H9 (cell line): ENCODE data around the gene KIF4A. TPM values are rescaled to one million over a fixed set of nuclear protein-coding genes. Genes with fewer than 3 reads are reported as not detected.

Experiments used
- DNase-seq: peaks from one replicate; pipeline ENCODE4 v3.0.0-alpha.2; 2017
- H2AFZ ChIP-seq: one replicate; pipeline ENCODE4 v1.6.1; 2013; ENCODE audit warnings: mild to moderate bottlenecking, low read length, control low read depth, moderate library complexity
- H2AK5ac ChIP-seq: 2 replicates; pipeline ENCODE4 v1.6.1; 2013; ENCODE audit warnings: low read length, control low read depth, mixed read lengths; ENCODE audit not compliant: insufficient read length
- H2BK120ac ChIP-seq: one replicate; pipeline ENCODE4 v1.6.1; 2013; ENCODE audit warnings: low read depth, mild to moderate bottlenecking, low read length, control low read depth, inconsistent platforms; ENCODE audit not compliant: poor library complexity, severe bottlenecking
- H2BK12ac ChIP-seq: 2 replicates; pipeline ENCODE4 v1.6.1; 2013; ENCODE audit warnings: low read length, control low read depth, mixed read lengths, low read depth; ENCODE audit not compliant: insufficient read length
- H2BK15ac ChIP-seq: 2 replicates; pipeline ENCODE4 v1.6.1; 2013; ENCODE audit warnings: low read depth, low read length, control low read depth
- H2BK20ac ChIP-seq: one replicate; pipeline ENCODE4 v1.6.1; 2013; ENCODE audit warnings: low read depth, mild to moderate bottlenecking, low read length, control low read depth, inconsistent platforms; ENCODE audit not compliant: poor library complexity, severe bottlenecking
- H2BK5ac ChIP-seq: 2 replicates; pipeline ENCODE4 v1.6.1; 2013; ENCODE audit warnings: low read length, control low read depth, mixed read lengths; ENCODE audit not compliant: insufficient read length
- H3K14ac ChIP-seq: 2 replicates; pipeline ENCODE4 v1.6.1; 2013; ENCODE audit warnings: low read length, control low read depth; ENCODE audit not compliant: insufficient read depth
- H3K18ac ChIP-seq: 2 replicates; pipeline ENCODE4 v1.6.1; 2013; ENCODE audit warnings: low read depth, mild to moderate bottlenecking, mixed read lengths, low read length, control low read depth; ENCODE audit not compliant: insufficient read length
- H3K23ac ChIP-seq: 2 replicates; pipeline ENCODE4 v1.6.1; 2013; ENCODE audit warnings: low read length, control low read depth, mixed read lengths, low read depth; ENCODE audit not compliant: insufficient read length
- H3K23me2 ChIP-seq: 2 replicates; pipeline ENCODE4 v1.6.1; 2013; ENCODE audit warnings: low read depth, mild to moderate bottlenecking, mixed read lengths, low read length, control low read depth; ENCODE audit not compliant: insufficient read length, poor library complexity, severe bottlenecking
- H3K27ac ChIP-seq: 2 replicates; pipeline ENCODE4 v1.5.1; 2013; ENCODE audit warnings: low read length, control low read depth, mixed read lengths, low read depth; ENCODE audit not compliant: insufficient read length
- H3K27me3 ChIP-seq: 2 replicates; pipeline ENCODE4 v1.6.1; 2013; ENCODE audit warnings: low read length, control low read depth, inconsistent platforms; ENCODE audit not compliant: insufficient read depth
- H3K4ac ChIP-seq: 2 replicates; pipeline ENCODE4 v1.6.1; 2013; ENCODE audit warnings: low read depth, mild to moderate bottlenecking, control low read depth, inconsistent platforms, low read length, moderate library complexity
- H3K4me1 ChIP-seq: 2 replicates; pipeline ENCODE4 v1.6.1; 2013; ENCODE audit warnings: low read length, control low read depth, inconsistent platforms; ENCODE audit not compliant: insufficient read depth
- H3K4me2 ChIP-seq: 2 replicates; pipeline ENCODE4 v1.6.1; 2013; ENCODE audit warnings: low read length, control low read depth, mixed read lengths; ENCODE audit not compliant: insufficient read length, insufficient read depth
- H3K56ac ChIP-seq: 2 replicates; pipeline ENCODE4 v1.6.1; 2013; ENCODE audit warnings: low read depth, mild to moderate bottlenecking, mixed read lengths, low read length, control low read depth; ENCODE audit not compliant: insufficient read length
- H3K79me1 ChIP-seq: 2 replicates; pipeline ENCODE4 v1.6.1; 2013; ENCODE audit warnings: low read depth, mild to moderate bottlenecking, moderate library complexity, low read length, control low read depth, inconsistent platforms; ENCODE audit not compliant: insufficient read depth, poor library complexity, severe bottlenecking
- H3K79me2 ChIP-seq: 2 replicates; pipeline ENCODE4 v1.6.1; 2013; ENCODE audit warnings: low read length, control low read depth, inconsistent platforms; ENCODE audit not compliant: insufficient read depth
- H3K9ac ChIP-seq: 2 replicates; pipeline ENCODE4 v1.6.1; 2013; ENCODE audit warnings: low read length, control low read depth, mixed read lengths; ENCODE audit not compliant: insufficient read length; ENCODE audit errors: extremely low read depth
- H3K9me3 ChIP-seq: one replicate; pipeline ENCODE4 v1.6.1; 2013; ENCODE audit warnings: low read depth, low read length, inconsistent platforms; ENCODE audit not compliant: control insufficient read depth
- H3T11ph ChIP-seq: one replicate; pipeline ENCODE4 v1.6.1; 2013; ENCODE audit warnings: mild to moderate bottlenecking, low read length, control low read depth, inconsistent platforms
- H4K20me1 ChIP-seq: one replicate; pipeline ENCODE4 v1.6.1; 2013; ENCODE audit not compliant: control insufficient read depth, insufficient read length, insufficient read depth
- H4K5ac ChIP-seq: 2 replicates; pipeline ENCODE4 v1.6.1; 2013; ENCODE audit warnings: low read depth, mild to moderate bottlenecking, mixed read lengths, low read length, control low read depth; ENCODE audit not compliant: insufficient read length
- H4K8ac ChIP-seq: replicated peaks from 2 replicates; pipeline ENCODE4 v1.6.1; 2013; ENCODE audit warnings: low read length, control low read depth, mixed read lengths, low read depth; ENCODE audit not compliant: insufficient read length
- H4K91ac ChIP-seq: 2 replicates; pipeline ENCODE4 v1.6.1; 2013; ENCODE audit warnings: low read depth, mild to moderate bottlenecking, moderate library complexity, mixed read lengths, low read length, control low read depth; ENCODE audit not compliant: insufficient read length
- H3K27ac Mint-ChIP-seq, 3 experiments: 2 replicates in 2 of 3; 3 replicates in 1 of 3; pipeline ENCODE4 v1.8.0; 2020 to 2021; ENCODE audit warnings: mixed read lengths in 3 of 3, mild to moderate bottlenecking in 1 of 3, moderate library complexity in 1 of 3
- H3K27me3 Mint-ChIP-seq: 2 replicates; pipeline ENCODE4 v1.8.0; 2021; ENCODE audit warnings: low read depth, mild to moderate bottlenecking, moderate library complexity, mixed read lengths
- H3K36me3 Mint-ChIP-seq, 3 experiments: 2 replicates in 2 of 3; 3 replicates in 1 of 3; pipeline ENCODE4 v1.8.0; 2020 to 2021; ENCODE audit warnings: low read depth in 3 of 3, mixed read lengths in 3 of 3; ENCODE audit not compliant: insufficient read depth in 1 of 3
- H3K4me1 Mint-ChIP-seq, 2 experiments: 2 replicates each; pipeline ENCODE4 v1.8.0; 2020; ENCODE audit warnings: mixed read lengths in 2 of 2
- H3K4me3 Mint-ChIP-seq, 2 experiments: 2 replicates in 1 of 2; 3 replicates in 1 of 2; pipeline ENCODE4 v1.8.0; 2020 to 2021; ENCODE audit warnings: mild to moderate bottlenecking in 2 of 2, mixed read lengths in 2 of 2, moderate library complexity in 1 of 2
- H3K9me3 Mint-ChIP-seq, 2 experiments: 2 replicates in 1 of 2; 3 replicates in 1 of 2; pipeline ENCODE4 v1.8.0; 2020; ENCODE audit warnings: mild to moderate bottlenecking in 2 of 2, mixed read lengths in 2 of 2, moderate library complexity in 1 of 2
- WGBS: extraction: QIAGEN DNeasy Blood & Tissue Kit; methylation state at CpG from one replicate; pipeline ENCODE4 v1.1.7; 2013; ENCODE audit warnings: missing lambda C conversion rate, low lambda C conversion rate, mixed read lengths; ENCODE audit not compliant: insufficient read length; ENCODE audit errors: extremely low coverage; 5-methylcytosine and 5-hydroxymethylcytosine counted together
- total RNA-seq: library from RNA; stranded (reverse); gene quantifications from 2 replicates; pipeline ENCODE4 v1.2.1, GENCODE V29; 2021
- TF ChIP-seq, protein P1 (sequence below): fragments of 200-600 bp; sonication (generic); conservative IDR thresholded peaks from 3 replicates; pipeline ENCODE4 v1.8.0; 2021; ENCODE audit warnings: antibody characterized with exemption, mild to moderate bottlenecking

The KIF4A gene
- total RNA-seq, 1 experiment from 2014 or later, result 41.8 TPM

DNA sequence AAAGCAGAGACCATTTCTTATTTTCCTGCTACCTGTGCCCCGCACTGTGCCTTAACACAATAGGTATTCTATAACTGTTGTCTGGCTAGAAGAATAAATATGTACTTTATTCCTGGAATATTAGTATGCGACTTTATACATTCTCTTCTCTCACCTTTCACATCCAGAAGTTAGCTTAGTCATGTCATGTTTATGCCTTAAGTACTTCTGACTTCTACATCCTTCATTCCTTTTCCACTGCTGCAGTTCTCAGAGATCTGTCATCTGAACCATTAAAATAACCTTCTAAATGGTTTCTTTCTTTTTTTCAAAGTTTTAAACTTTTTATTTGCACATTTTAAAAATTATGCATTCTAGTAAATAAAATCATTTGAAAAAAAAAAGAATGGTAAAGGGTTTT is 34.4 kb downstream of the KIF4A start:
- no peak overlapping the region for H3K27ac ChIP-seq
- no peaks in the 10 kb centered on the region for H4K20me1 ChIP-seq
- H3K56ac ChIP-seq, result no peak overlapping the region
- H3K27ac Mint-ChIP-seq, result no peak overlapping the region
- WGBS, result no CpG with 5 or more reads among the region's 2 CpGs
- no peak overlapping the region for H2BK12ac ChIP-seq
- H2BK20ac ChIP-seq, result no peak overlapping the region
- H3K9me3 ChIP-seq, result peaks cover 23% of the 10 kb centered on the region
- H2BK15ac ChIP-seq, result no peak overlapping the region
- H4K8ac ChIP-seq, result no peak overlapping the region
- H3K4ac ChIP-seq, result no peak overlapping the region
- DNase-seq, result no peak
- no peak overlapping the region for H2AK5ac ChIP-seq
- no peak overlapping the region for H2BK5ac ChIP-seq
- no peak overlapping the region for H4K91ac ChIP-seq
- H3K79me1 ChIP-seq, result no peaks in the 10 kb centered on the region
- no peak overlapping the region for H3K14ac ChIP-seq
- H3K4me2 ChIP-seq, result no peak overlapping the region
- no peaks in the 10 kb centered on the region for H3K27me3 Mint-ChIP-seq
- no peaks in the 10 kb centered on the region for H3K27me3 ChIP-seq
- no peak overlapping the region for H3K9ac ChIP-seq
- no peak overlapping the region for H4K5ac ChIP-seq
- no peak overlapping the region for H2BK120ac ChIP-seq
- peaks cover 2 to 12% (median 8%) of the 10 kb centered on the region in 3 experiments; a peak in 3 of 7 replicates for H3K36me3 Mint-ChIP-seq
- H2AFZ ChIP-seq, result no peak overlapping the region
- H3K4me1 Mint-ChIP-seq, result no peaks in the 10 kb centered on the region
- no peaks in the 10 kb centered on the region for H3K79me2 ChIP-seq
- no peak overlapping the region for H3K23ac ChIP-seq
- no peak overlapping the region for H3K18ac ChIP-seq
- no peak overlapping the region for H3T11ph ChIP-seq
- peaks cover 36 to 39% of the 10 kb centered on the region in 2 experiments for H3K9me3 Mint-ChIP-seq
- TF ChIP-seq, protein P1, sequence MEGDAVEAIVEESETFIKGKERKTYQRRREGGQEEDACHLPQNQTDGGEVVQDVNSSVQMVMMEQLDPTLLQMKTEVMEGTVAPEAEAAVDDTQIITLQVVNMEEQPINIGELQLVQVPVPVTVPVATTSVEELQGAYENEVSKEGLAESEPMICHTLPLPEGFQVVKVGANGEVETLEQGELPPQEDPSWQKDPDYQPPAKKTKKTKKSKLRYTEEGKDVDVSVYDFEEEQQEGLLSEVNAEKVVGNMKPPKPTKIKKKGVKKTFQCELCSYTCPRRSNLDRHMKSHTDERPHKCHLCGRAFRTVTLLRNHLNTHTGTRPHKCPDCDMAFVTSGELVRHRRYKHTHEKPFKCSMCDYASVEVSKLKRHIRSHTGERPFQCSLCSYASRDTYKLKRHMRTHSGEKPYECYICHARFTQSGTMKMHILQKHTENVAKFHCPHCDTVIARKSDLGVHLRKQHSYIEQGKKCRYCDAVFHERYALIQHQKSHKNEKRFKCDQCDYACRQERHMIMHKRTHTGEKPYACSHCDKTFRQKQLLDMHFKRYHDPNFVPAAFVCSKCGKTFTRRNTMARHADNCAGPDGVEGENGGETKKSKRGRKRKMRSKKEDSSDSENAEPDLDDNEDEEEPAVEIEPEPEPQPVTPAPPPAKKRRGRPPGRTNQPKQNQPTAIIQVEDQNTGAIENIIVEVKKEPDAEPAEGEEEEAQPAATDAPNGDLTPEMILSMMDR, result no peak
- H3K4me3 Mint-ChIP-seq, result no peak overlapping the region
- no peaks in the 10 kb centered on the region for H3K4me1 ChIP-seq
- H3K23me2 ChIP-seq, result no peaks in the 10 kb centered on the region
